SK-N-SH treated with all-trans-retinoic acid at 6 μM for 48 hours (cell line): ENCODE results near the gene ZFP91.

Source experiments
- ATAC-seq: fragments of 200-7000 bp; cut with Tn5 transposase; 3 replicates; pipeline ENCODE4 v1.9.1; 2020; ENCODE audit warnings: mild to moderate bottlenecking, moderate library complexity
- ARNTL ChIP-seq: fragments of 450-650 bp; formaldehyde crosslinking; IDR thresholded peaks from 2 replicates; pipeline ENCODE4 v1.5.0; 2020; ENCODE audit warnings: low read depth, mild to moderate bottlenecking, moderate library complexity, borderline replicate concordance
- BACH2 ChIP-seq: fragments of 250-450 bp; sonication (Bioruptor Pico); IDR thresholded peaks from 2 replicates; pipeline ENCODE4 v1.9.0; 2021; ENCODE audit warnings: mild to moderate bottlenecking, borderline replicate concordance
- CSRNP3 ChIP-seq: fragments of 250-450 bp; sonication (Bioruptor Pico); IDR thresholded peaks from 2 replicates; pipeline ENCODE4 v1.5.1; 2021; ENCODE audit warnings: mild to moderate bottlenecking, moderate library complexity
- ESRRG ChIP-seq: fragments of 250-450 bp; sonication (Bioruptor Pico); IDR thresholded peaks from 2 replicates; pipeline ENCODE4 v1.6.1; 2021; ENCODE audit warnings: mild to moderate bottlenecking
- OSR1 ChIP-seq: fragments of 250-450 bp; sonication (Bioruptor Pico); IDR thresholded peaks from 2 replicates; pipeline ENCODE4 v1.8.0; 2022; ENCODE audit warnings: moderate library complexity, mild to moderate bottlenecking, inconsistent platforms
- PATZ1 ChIP-seq: fragments of 250-450 bp; sonication (Bioruptor Pico); IDR thresholded peaks from 2 replicates; pipeline ENCODE4 v1.8.0; 2020; ENCODE audit warnings: mild to moderate bottlenecking, moderate library complexity, borderline replicate concordance
- POU6F1 ChIP-seq: fragments of 250-450 bp; sonication (Bioruptor Pico); IDR thresholded peaks from 2 replicates; pipeline ENCODE4 v1.8.0; 2021; ENCODE audit warnings: low read depth, mild to moderate bottlenecking, moderate library complexity, borderline replicate concordance
- PPARA ChIP-seq: fragments of 250-450 bp; sonication (Bioruptor Pico); IDR thresholded peaks from 2 replicates; pipeline ENCODE4 v1.5.0; 2020; ENCODE audit warnings: mild to moderate bottlenecking, borderline replicate concordance
- RARB ChIP-seq: fragments of 250-450 bp; sonication (Bioruptor Pico); IDR thresholded peaks from 2 replicates; pipeline ENCODE4 v1.8.0; 2021; ENCODE audit warnings: mild to moderate bottlenecking, moderate library complexity
- SNAI2 ChIP-seq: fragments of 250-450 bp; sonication (Bioruptor Pico); IDR thresholded peaks from 2 replicates; pipeline ENCODE4 v1.5.0; 2020; ENCODE audit warnings: mild to moderate bottlenecking, moderate library complexity
- TCF4 ChIP-seq: fragments of 250-450 bp; sonication (Bioruptor Pico); IDR thresholded peaks from 2 replicates; pipeline ENCODE4 v1.8.0; 2021; ENCODE audit warnings: mild to moderate bottlenecking, moderate library complexity, borderline replicate concordance
- TOX ChIP-seq: fragments of 250-450 bp; sonication (Bioruptor Pico); IDR thresholded peaks from 2 replicates; pipeline ENCODE4 v1.8.0; 2021; ENCODE audit warnings: mild to moderate bottlenecking, moderate library complexity, borderline replicate concordance
- TSHZ2 ChIP-seq: fragments of 250-450 bp; sonication (Bioruptor Pico); IDR thresholded peaks from 2 replicates; pipeline ENCODE4 v1.5.0; 2020; ENCODE audit warnings: mild to moderate bottlenecking, moderate library complexity
- ZC3H10 ChIP-seq: fragments of 250-450 bp; sonication (Bioruptor Pico); IDR thresholded peaks from 2 replicates; pipeline ENCODE4 v1.5.1; 2021; ENCODE audit warnings: mild to moderate bottlenecking, moderate library complexity
- ZFP3 ChIP-seq: fragments of 250-450 bp; sonication (Bioruptor Pico); IDR thresholded peaks from 2 replicates; pipeline ENCODE4 v1.5.0; 2020; ENCODE audit warnings: mild to moderate bottlenecking, moderate library complexity
- ZFP30 ChIP-seq: fragments of 450-650 bp; formaldehyde crosslinking; IDR thresholded peaks from 2 replicates; pipeline ENCODE4 v1.5.0; 2022; ENCODE audit warnings: mild to moderate bottlenecking, moderate library complexity
- ZNF565 ChIP-seq: fragments of 450-650 bp; formaldehyde crosslinking; conservative IDR thresholded peaks from 2 replicates; pipeline ENCODE4 v1.5.0; 2020; ENCODE audit warnings: low read depth, mild to moderate bottlenecking, moderate library complexity
- ZNF70 ChIP-seq: fragments of 450-650 bp; formaldehyde crosslinking; IDR thresholded peaks from 2 replicates; pipeline ENCODE4 v1.5.0; 2020; ENCODE audit warnings: mild to moderate bottlenecking, moderate library complexity
- ZNF8 ChIP-seq: fragments of 450-650 bp; formaldehyde crosslinking; IDR thresholded peaks from 2 replicates; pipeline ENCODE4 v1.5.0; 2020; ENCODE audit warnings: mild to moderate bottlenecking, moderate library complexity

Gene ZFP91

GRCh38 chr11:58625826-58626460 is 47.1 kb downstream of the ZFP91 start:
- 0 out of 3 replicates have a peak, but pooled peaks have one; percentile 8 for ATAC-seq

GRCh38 chr11:58626934-58627483 is 48.1 kb downstream of the ZFP91 start:
- TF ChIP-seq BACH2, result no peak
- no peak for TF ChIP-seq TCF4 (CRISPR knock-in tag)
- no peak for TF ChIP-seq ZNF70 (CRISPR knock-in tag)
- TF ChIP-seq PATZ1 (CRISPR knock-in tag), result no peak
- no peak for TF ChIP-seq TSHZ2 (CRISPR knock-in tag)
- TF ChIP-seq ARNTL, result no peak
- no peak for TF ChIP-seq TOX (CRISPR knock-in tag)
- no peak for TF ChIP-seq ESRRG (CRISPR knock-in tag)
- TF ChIP-seq ZNF8 (CRISPR knock-in tag), result no peak
- no peak for TF ChIP-seq ZFP30
- no peak for TF ChIP-seq SNAI2 (CRISPR knock-in tag)
- TF ChIP-seq ZFP3 (CRISPR knock-in tag), result no peak
- TF ChIP-seq CSRNP3, result no peak
- no peak for TF ChIP-seq ZNF565 (CRISPR knock-in tag)
- TF ChIP-seq RARB (CRISPR knock-in tag), result no peak
- TF ChIP-seq OSR1 (CRISPR knock-in tag), result no peak
- no peak for TF ChIP-seq POU6F1 (CRISPR knock-in tag)
- no peak for TF ChIP-seq PPARA (CRISPR knock-in tag)
- no peak for ATAC-seq

More at GRCh38 chr11:58625826-58626460, 47.1 kb downstream of the ZFP91 start:
- TF ChIP-seq TOX (CRISPR knock-in tag) (no peak), CSRNP3 (no peak), ZNF70 (CRISPR knock-in tag) (no peak), ZNF565 (CRISPR knock-in tag) (no peak), ZC3H10 (CRISPR knock-in tag) (no peak), ARNTL (no peak), OSR1 (CRISPR knock-in tag) (no peak), ZNF8 (CRISPR knock-in tag) (no peak), PATZ1 (CRISPR knock-in tag) (no peak)
